Mucosa of descending colon (tissue), 3 donors: Measurements from ENCODE around the gene BRCA2. TPM values are rescaled to one million over a fixed set of nuclear protein-coding genes. Genes with fewer than 3 reads are reported as not detected.
A peak's percentile ranks its signal among the peaks of the same experiment; 100 is the strongest.

Experiments
- ATAC-seq: fragments of 200-7000 bp; cut with Tn5 transposase; one replicate; pipeline ENCODE4 v1.9.1; 2020; ENCODE audit warnings: mild to moderate bottlenecking, moderate library complexity
- DNase-seq, 3 donors: peaks; one replicate each; pipeline ENCODE4 v3.0.0-alpha.2; 2020
- H3K36me3 ChIP-seq: fragments of 200-600 bp; one replicate; pipeline ENCODE4 v1.8.0; 2021; ENCODE audit warnings: low read depth, mild to moderate bottlenecking
- H3K4me1 ChIP-seq: fragments of 200-600 bp; one replicate; pipeline ENCODE4 v1.8.0; 2021; ENCODE audit warnings: low read depth, mild to moderate bottlenecking
- H3K4me3 ChIP-seq: fragments of 200-600 bp; one replicate; pipeline ENCODE4 v1.8.0; 2021; ENCODE audit warnings: mild to moderate bottlenecking
- H3K9me3 ChIP-seq: fragments of 200-600 bp; one replicate; pipeline ENCODE4 v1.8.0; 2021; ENCODE audit warnings: mild to moderate bottlenecking
- CTCF ChIP-seq: fragments of 200-600 bp; IDR thresholded peaks from one replicate; pipeline ENCODE4 v1.8.0; 2022; ENCODE audit warnings: antibody characterized with exemption, mild to moderate bottlenecking
- intact Hi-C, 2 donors: fragments of 100-400 bp; cut with DNase I in 1 of 2; cut with micrococcal nuclease in 1 of 2; formaldehyde crosslinking; loops; one replicate each; pipeline versions ENCODE4 v1.11.0 to v1.11.1; 2022; cut with DNase I, micrococcal nuclease
- total RNA-seq, 3 donors: library from RNA; stranded (reverse); fragmentation: NEBNext Ultra II Directional in 2 of 3; extraction: Animal tissue kit (Norgen Biotek cat#: 25700) in 2 of 3; gene quantifications; one replicate each; pipeline versions ENCODE4 v1.2.1 to v1.2.4, GENCODE V29; 2021 to 2023
- donor health status: DM: no; HTN: no; CAD: no; lungs with moderate emphysema.
- donor health status: DM: no; HTN: no; CAD: no.
- donor health status: DM: no; HTN: yes; CAD: no.

The BRCA2 gene
- total RNA-seq, 3 donors from 2014 or later: 1.8 to 4.8 (median 2.5) TPM

GRCh38 chr13:32385410-32385809, 70.1 kb downstream of the BRCA2 start:
- DNase-seq (no peak), ATAC-seq (no peak)
- H3K9me3 ChIP-seq: no peaks in the 10 kb centered on the region
- no peak overlapping the region for H3K4me3 ChIP-seq
- TF ChIP-seq CTCF: no peak
- no peaks in the 10 kb centered on the region for H3K36me3 ChIP-seq
- no peaks in the 10 kb centered on the region for H3K4me1 ChIP-seq
- intact Hi-C loops: no loop called here

- no peak for TF ChIP-seq CTCF
- DNase-seq (no peak), ATAC-seq (peak; percentile 45)
- intact Hi-C loops: no loop called here
- Histone ChIP-seq H3K4me1 (no peaks in the 10 kb centered on the region), H3K9me3 (no peaks in the 10 kb centered on the region), H3K36me3 (no peaks in the 10 kb centered on the region), H3K4me3 (no peak overlapping the region)
Observed at GRCh38 chr13:32390048-32390447, 74.7 kb downstream of the BRCA2 start.

- intact Hi-C loops: no loop called here
- H3K9me3 ChIP-seq: no peaks in the 10 kb centered on the region
- no peak overlapping the region for H3K4me3 ChIP-seq
- DNase-seq (no peak), ATAC-seq (no peak)
- no peaks in the 10 kb centered on the region for H3K36me3 ChIP-seq
- TF ChIP-seq CTCF: no peak
- no peaks in the 10 kb centered on the region for H3K4me1 ChIP-seq
Observed at GRCh38 chr13:32390484-32390883, 75.2 kb downstream of the BRCA2 start.

- no peaks in the 10 kb centered on the region for H3K36me3 ChIP-seq
Observed at GRCh38 chr13:32391101-32391619, 75.9 kb downstream of the BRCA2 start.

GRCh38 chr13:32403108-32403507, 87.8 kb downstream of the BRCA2 start:
- no peak overlapping the region for H3K4me3 ChIP-seq
- no peak for ATAC-seq
- H3K4me1 ChIP-seq: no peaks in the 10 kb centered on the region
- no peak for TF ChIP-seq CTCF
- DNase-seq: no peak
- intact Hi-C loops: no loop called here
- H3K9me3 ChIP-seq: no peaks in the 10 kb centered on the region
- no peaks in the 10 kb centered on the region for H3K36me3 ChIP-seq

More at GRCh38 chr13:32391101-32391619, 75.9 kb downstream of the BRCA2 start:
- ATAC-seq (no peak), DNase-seq (no peak)
- intact Hi-C loops: no loop called here
- no peaks in the 10 kb centered on the region for H3K4me1 ChIP-seq
- TF ChIP-seq CTCF: no peak
- H3K9me3 ChIP-seq: no peaks in the 10 kb centered on the region
- H3K4me3 ChIP-seq: no peak overlapping the region

GRCh38 chr13:32407854-32408253, 92.5 kb downstream of the BRCA2 start:
- intact Hi-C loops: no loop called here
- Histone ChIP-seq H3K4me3 (no peak overlapping the region), H3K9me3 (no peaks in the 10 kb centered on the region), H3K4me1 (no peaks in the 10 kb centered on the region), H3K36me3 (no peaks in the 10 kb centered on the region)
- DNase-seq (no peak), ATAC-seq (no peak)
- TF ChIP-seq CTCF: no peak
